Renal cortex interstitium (tissue), 3 donors: ENCODE results near the gene NPIPB12. TPM values are rescaled to one million over a fixed set of nuclear protein-coding genes. Genes with fewer than 3 reads are reported as not detected.

Experiments used
- polyA plus RNA-seq, 3 donors: library from polyadenylated mRNA; unstranded; fragments of 120-200 nt; gene quantifications; one replicate each; pipeline ENCODE4 v1.2.1, GENCODE V29; 2013; ENCODE audit not compliant: insufficient read length in 3 of 3

The NPIPB12 gene
- polyA plus RNA-seq, 3 donors: 29.8 to 79.0 (median 45.9) TPM

Other genes starting within 250 kb of the NPIPB12 start
- 1 to 10 TPM in 2 of 3 donors, under 1 TPM in 1; 0.78 to 3.3 (median 1.5) TPM for gene NPIPB11, start 99.7 kb downstream of the NPIPB12 start, polyA plus RNA-seq
- gene BOLA2, start 52.1 kb downstream of the NPIPB12 start, polyA plus RNA-seq: 1 to 10 TPM; 5.0 to 5.3 (median 5.0) TPM
- 10 to 100 TPM in 2 of 3 donors, 1 to 10 TPM in 1; 9.9 to 13.5 (median 12.6) TPM for gene SLX1B, start 51.9 kb downstream of the NPIPB12 start, polyA plus RNA-seq
- 10 to 100 TPM; 14.5 to 26.1 (median 20.8) TPM for gene SULT1A4, start 46.5 kb downstream of the NPIPB12 start, polyA plus RNA-seq
- 1 to 10 TPM; 1.9 to 2.8 (median 2.5) TPM for gene SPN, start 156.8 kb upstream of the NPIPB12 start, polyA plus RNA-seq
- gene QPRT, start 172.8 kb upstream of the NPIPB12 start, polyA plus RNA-seq: 100 to 1,000 TPM; 134 to 182 (median 169) TPM
- under 1 TPM; 0.14 to 0.29 (median 0.26) TPM for gene C16orf54, start 239.6 kb upstream of the NPIPB12 start, polyA plus RNA-seq